Thyroid gland (tissue), 4 donors: ENCODE measurements around the gene BACH2.

Experiments used
- POLR2A ChIP-seq, 2 donors: fragments of 450-650 bp; IDR thresholded peaks; one replicate each; pipeline ENCODE4 v1.6.1; 2017; ENCODE audit warnings: antibody characterized with exemption in 2 of 2, mild to moderate bottlenecking in 2 of 2, moderate library complexity in 1 of 2
- TF ChIP-seq, protein P1 (sequence below), 6 experiments: fragments of 200-600 bp in 3 of 6; fragments of 450-650 bp in 3 of 6; sonication (generic) in 3 of 6; IDR thresholded peaks; one replicate each; pipeline ENCODE4 v1.5.1; 2016 to 2019; ENCODE audit warnings: antibody characterized with exemption in 6 of 6, mild to moderate bottlenecking in 2 of 6, inconsistent platforms in 1 of 6, moderate library complexity in 1 of 6

DNA sequence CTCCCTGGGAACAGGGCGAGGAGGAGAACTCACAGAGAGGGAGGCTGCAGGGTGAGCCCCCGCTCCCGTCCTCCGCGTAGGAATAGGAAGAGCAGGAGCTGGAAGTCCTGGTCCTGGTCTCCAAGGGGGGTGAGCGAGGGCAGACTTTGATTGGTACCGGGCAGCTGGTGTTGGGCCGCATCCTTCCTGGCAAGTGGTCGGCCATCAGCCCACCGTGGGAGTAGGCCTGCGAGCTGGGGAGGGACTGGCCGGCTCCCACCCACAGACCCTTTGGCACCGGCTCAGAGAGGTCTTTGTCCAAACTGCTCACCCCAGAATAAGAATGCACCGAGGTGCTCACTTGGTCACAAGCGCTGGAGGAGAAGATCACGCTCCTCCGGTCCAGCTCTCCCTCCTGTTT is 346.2 kb downstream of the BACH2 start:
- TF ChIP-seq, protein P1, sequence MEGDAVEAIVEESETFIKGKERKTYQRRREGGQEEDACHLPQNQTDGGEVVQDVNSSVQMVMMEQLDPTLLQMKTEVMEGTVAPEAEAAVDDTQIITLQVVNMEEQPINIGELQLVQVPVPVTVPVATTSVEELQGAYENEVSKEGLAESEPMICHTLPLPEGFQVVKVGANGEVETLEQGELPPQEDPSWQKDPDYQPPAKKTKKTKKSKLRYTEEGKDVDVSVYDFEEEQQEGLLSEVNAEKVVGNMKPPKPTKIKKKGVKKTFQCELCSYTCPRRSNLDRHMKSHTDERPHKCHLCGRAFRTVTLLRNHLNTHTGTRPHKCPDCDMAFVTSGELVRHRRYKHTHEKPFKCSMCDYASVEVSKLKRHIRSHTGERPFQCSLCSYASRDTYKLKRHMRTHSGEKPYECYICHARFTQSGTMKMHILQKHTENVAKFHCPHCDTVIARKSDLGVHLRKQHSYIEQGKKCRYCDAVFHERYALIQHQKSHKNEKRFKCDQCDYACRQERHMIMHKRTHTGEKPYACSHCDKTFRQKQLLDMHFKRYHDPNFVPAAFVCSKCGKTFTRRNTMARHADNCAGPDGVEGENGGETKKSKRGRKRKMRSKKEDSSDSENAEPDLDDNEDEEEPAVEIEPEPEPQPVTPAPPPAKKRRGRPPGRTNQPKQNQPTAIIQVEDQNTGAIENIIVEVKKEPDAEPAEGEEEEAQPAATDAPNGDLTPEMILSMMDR (IDR thresholded peaks at IDR 0.05): no peak
- no peak for TF ChIP-seq POLR2A (IDR thresholded peaks at IDR 0.05)
